T1000 (cell line): ENCODE results near the gene TP53I13.

ENCODE experiments used
- DNase-seq: peaks from one replicate; lab custom pipeline; 2025; ENCODE audit warnings: mixed read lengths; lab: John Stamatoyannopoulos, UW

TP53I13 gene

GRCh38 chr17:29615492-29616299, 47.2 kb downstream of the TP53I13 start:
- peak; percentile 27 for DNase-seq

- no peak for DNase-seq
Observed at GRCh38 chr17:29616300-29617048, 48.0 kb downstream of the TP53I13 start.

GRCh38 chr17:29617125-29617480, 48.6 kb downstream of the TP53I13 start:
- no peak for DNase-seq

GRCh38 chr17:29617481-29618271, 49.2 kb downstream of the TP53I13 start:
- DNase-seq, result no peak

- DNase-seq, result no peak
Observed at GRCh38 chr17:29618272-29619065, 50.0 kb downstream of the TP53I13 start.

- no peak for DNase-seq
Observed at GRCh38 chr17:29619251-29619650, 50.8 kb downstream of the TP53I13 start.

- DNase-seq, result peak; percentile 31
Observed at GRCh38 chr17:29620271-29620670, 51.8 kb downstream of the TP53I13 start.

- DNase-seq, result no peak
Observed at GRCh38 chr17:29620779-29621500, 52.4 kb downstream of the TP53I13 start.

GRCh38 chr17:29621751-29622194, 53.3 kb downstream of the TP53I13 start:
- DNase-seq, result no peak
